GM19452 (cell line): ENCODE results near the gene ELP6.

Source experiments
- ATAC-seq: cut with Tn5 transposase; IDR thresholded peaks from one replicate; pipeline ENCODE4 v1.9.1; 2021; ENCODE audit not compliant: unreplicated experiment

Gene ELP6, protein sequence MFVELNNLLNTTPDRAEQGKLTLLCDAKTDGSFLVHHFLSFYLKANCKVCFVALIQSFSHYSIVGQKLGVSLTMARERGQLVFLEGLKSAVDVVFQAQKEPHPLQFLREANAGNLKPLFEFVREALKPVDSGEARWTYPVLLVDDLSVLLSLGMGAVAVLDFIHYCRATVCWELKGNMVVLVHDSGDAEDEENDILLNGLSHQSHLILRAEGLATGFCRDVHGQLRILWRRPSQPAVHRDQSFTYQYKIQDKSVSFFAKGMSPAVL

DNA sequence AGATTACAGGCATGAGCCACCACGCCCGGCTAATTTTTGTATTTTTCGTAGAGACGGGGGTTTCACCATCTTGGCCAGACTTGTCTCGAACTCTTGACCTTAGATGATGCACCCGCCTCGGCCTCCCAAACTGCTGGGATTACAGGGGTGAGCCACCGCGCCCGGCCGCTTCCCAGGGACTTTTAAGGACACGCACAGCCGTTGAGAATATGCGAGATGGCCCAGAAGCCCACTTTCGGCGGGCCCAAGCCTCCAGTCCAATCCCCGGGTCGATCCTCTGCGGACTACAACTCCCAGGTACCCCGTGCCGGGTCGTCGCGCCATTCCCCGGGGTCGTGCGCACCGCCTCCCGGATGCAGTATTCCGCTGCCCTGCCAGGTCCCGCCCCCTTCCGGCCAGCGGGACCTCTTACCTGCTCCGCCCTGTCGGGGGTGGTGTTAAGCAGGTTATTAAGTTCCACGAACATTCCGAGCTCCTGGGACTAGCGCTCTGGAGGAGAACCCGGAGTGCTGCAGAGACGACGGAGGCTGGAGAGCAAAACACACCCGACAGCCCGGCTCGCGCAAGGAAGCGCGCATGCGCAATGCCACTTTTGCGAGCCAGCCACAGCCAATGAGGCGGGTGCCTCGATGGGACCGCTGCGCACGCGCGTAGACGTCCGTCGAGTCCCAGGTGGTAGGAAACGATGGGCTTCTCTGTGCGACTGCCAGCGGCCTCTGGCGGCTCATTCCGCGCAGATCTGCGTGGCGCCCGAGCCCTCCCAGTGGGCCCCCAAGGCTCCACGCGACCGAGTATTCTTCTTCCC is at the start of gene ELP6:
Gene ELP6 (minus strand): TSS at position 588 of the 805 bp plus-strand sequence. CDS start 122 bp downstream, at position 466.
- ATAC-seq, result peak; percentile 91

DNA sequence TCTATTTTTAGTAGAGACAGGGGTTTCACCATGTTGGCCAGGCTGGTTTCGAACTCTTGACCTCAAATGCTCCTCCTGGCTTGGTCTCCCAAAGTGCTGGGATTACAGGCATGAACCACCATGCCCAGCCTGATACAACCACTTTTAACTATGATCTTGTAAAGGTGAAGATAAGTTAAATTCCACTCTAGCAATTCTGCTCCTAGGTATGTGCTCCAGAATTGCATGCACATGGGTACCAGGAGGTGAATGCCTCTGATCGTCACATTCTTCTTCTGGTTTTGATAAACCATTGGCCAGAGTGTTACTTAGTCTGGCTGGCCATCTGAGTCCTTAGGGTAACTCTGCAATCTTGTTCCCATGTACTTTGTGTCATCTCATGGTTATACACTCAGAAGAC is 42.8 kb upstream of the ELP6 start:
- ATAC-seq, result no peak

DNA sequence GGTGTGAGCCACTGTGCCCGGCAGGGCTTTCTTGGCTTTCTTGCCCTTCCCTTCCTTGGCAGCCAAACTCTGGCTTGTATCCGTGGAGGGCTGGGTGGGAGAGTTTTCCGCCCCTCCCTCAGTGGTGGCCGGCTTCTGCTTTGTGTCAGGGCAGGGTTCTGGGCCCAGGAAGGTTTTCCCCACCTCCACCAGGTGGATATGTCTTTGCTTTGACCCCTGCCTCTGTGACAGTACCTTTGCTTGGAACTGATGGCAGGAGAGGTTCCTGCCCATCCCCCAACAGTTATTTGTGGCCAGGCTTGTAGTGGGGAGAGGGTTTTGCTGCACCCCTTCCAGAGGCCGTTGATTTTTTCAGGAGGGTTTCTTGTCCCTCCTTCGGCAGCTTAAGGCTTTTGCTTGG is 40.8 kb upstream of the ELP6 start:
- ATAC-seq, result no peak

GRCh38 chr3:47553407-47553806 is 39.9 kb upstream of the ELP6 start:
- ATAC-seq, result no peak

GRCh38 chr3:47542471-47543173 is 29.1 kb upstream of the ELP6 start:
- ATAC-seq, result no peak

GRCh38 chr3:47541583-47542108 is 28.1 kb upstream of the ELP6 start:
- ATAC-seq, result no peak

DNA sequence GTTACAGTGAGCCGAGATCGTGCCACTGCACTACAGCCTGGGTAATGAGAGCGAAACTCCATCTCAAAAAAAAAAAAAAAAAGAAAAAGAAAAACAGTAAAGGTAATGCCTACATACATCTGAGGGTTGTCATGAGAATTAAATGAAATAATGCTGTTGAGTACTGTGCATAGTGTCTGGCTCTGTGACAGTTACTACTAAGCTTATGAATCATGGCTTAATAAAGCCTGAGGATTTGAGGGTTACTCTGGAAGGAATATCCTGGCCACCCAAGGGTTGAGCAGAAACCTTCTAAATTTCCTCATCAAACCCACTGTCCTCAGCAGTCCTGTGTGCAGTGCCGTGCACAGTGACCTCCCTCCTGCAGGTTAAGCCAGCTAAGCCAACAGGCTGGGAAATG is 26.8 kb upstream of the ELP6 start:
- no peak for ATAC-seq

- no peak for ATAC-seq
Measured at GRCh38 chr3:47536967-47537366, 23.5 kb upstream of the ELP6 start.

DNA sequence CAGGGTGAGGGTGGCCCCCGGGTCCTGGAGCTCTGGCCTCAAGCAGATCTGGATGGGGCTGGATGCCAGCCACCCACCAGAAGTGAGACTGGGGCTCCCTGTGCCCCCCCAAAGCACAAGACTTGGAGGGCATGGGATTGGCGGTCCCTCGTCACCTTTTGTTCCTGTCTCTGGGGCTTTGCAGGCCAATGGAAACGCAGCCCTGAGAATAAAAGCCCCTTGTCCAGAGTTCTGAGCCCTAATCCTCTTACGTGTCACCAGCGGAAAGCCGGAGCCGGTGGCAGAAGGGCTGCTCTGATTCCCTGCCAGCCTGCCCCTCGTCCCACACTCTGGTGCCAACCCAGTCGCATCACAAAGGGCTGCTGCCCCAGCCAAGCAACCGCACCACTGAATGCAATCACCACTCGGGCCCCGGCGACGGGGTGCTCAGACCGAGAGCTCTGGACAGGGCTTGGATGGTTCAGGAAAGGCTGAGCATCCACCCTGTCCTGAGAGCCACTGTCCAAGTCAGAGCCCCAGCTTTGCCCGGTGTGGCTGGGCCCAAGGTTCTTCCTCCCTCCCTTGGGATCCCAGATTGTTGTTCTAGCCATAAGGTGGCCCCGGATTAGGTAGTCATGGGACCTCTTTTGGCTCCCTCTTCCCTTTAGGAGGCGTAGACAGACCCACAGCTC is 22.8 kb upstream of the ELP6 start:
- no peak for ATAC-seq

DNA sequence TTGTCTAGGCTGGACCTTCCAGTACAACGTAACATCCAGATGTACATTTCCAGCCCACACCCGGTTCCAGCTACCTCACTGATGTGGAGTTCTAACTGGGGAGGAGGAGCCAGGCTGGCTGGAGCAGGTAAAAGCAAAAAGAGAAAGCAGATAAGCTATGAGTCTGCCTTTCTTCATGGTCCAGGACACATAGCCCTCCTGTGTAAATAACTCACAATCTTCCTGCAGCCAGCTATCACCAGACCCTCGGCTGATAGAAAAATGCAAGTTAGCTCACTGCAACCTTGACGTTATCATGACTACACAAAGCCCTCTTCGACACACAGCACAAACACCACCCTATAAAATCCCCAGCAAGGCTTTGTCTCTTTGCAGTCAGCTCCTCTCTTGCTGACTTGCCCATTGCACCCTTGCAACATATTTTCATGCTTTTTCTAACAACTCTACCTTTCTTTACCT is 20.5 kb upstream of the ELP6 start:
- no peak for ATAC-seq

- ATAC-seq, result no peak
Measured at GRCh38 chr3:47533481-47533880, 20.0 kb upstream of the ELP6 start.

DNA sequence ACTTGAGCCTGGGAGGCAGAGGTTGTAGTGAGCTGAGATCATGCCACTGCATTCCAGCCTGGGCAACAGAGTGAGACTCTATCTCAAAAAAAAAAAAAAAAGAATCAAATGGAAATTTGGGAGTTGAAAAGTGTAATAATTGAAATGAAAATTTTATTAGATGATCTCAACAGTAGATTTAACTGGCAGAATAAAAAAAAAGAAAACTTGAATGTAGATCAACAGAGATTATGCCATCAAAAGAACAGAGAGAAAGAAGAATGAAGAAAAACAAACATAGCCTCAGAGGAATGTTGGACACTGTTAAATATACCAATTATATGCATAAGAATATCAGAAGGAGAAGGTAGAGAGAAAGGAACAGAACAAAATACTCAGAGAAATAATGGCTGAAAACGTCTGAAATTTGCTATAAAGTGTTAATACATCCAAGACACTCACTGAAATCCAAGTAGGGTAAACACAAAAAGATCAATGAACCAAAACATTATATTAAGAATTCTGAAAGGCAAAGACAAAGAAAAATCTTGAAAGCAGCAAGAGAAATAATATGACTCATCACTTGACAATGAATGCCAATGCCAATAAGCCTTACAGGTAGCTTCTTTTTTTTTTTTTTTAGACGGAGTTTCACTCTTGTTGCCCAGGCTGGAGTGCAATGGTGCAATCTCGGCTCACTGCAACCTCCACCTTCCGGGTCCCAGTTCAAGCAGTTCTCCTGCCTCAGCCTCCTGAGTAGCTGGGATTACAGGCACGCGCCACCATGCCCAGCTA is 14.6 kb upstream of the ELP6 start:
- no peak for ATAC-seq

- no peak for ATAC-seq
Measured at GRCh38 chr3:47525617-47526016, 12.1 kb upstream of the ELP6 start.

- ATAC-seq, result no peak
Measured at GRCh38 chr3:47523310-47524073, 10.0 kb upstream of the ELP6 start.

- ATAC-seq, result no peak
Measured at GRCh38 chr3:47522082-47522987, 8.8 kb upstream of the ELP6 start.

DNA sequence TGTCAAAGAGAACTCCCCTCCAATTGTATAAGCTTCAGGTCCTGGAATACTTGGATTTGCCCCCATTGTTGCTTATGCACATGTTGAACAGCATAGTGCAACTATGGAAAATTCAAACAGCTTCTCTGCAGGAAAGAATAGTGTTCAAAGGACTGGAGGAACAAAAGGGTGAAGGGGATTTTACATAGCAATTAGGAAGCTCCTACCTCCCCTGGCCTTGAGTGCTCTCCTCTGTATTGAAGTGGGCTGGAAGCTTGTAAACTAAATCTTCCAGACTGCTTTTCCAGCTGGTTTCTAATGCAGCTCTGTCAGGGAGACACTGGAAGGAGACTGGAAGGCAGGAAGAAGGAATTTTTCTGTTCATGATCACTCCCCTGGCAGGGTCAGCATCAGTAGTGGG is 7.2 kb upstream of the ELP6 start:
- no peak for ATAC-seq

DNA sequence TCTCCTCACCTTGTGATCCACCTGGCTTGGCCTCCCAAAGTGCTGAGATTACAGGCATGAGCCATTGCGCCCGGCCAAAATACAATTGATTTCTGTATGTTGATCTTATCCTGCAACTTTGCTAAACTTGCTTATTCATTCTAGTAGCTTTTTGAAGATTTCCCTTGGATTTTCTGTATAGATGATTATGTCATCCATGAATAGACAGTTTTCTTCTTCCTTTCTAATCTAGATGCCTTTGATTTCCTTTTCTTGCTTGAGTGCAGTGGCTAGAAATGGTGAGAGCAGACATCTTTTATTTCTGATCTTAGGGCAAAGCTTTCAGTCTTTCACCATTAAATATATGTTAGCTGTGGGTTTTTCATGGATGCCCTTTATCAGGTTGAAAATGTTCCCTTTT is 4.4 kb upstream of the ELP6 start:
- no peak for ATAC-seq

DNA sequence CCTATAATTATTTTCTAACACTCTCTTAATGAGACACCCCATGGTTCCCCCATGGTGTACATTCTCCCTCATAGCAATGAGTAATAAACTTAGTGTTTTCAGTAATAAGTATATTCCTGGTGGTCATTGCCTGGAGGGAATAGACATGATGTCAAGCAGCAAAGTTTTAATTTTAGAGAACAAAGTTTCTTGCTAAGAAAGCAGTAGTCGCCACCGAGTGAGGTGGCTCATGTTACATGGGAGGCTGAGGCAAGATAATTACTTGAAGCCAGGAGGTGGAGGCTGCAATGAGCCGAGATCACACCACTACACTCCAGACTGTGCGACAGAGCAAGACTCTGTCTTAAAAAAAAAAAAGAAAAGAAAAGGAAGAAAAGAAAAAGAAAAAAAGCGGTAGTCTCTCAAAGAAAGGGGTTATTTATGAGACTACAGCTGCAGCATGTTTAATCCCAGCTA is 2.4 kb upstream of the ELP6 start:
- ATAC-seq, result no peak
